Epithelial cell of proximal tubule (primary cell): ENCODE data around the gene GLB1L3. TPM values are rescaled to one million over a fixed set of nuclear protein-coding genes. Genes with fewer than 3 reads are reported as not detected.

Experiments
- DNase-seq: peaks from one replicate; pipeline ENCODE4 v3.0.0-alpha.2; 2011; ENCODE audit warnings: low read depth
- H3K4me3 ChIP-seq: 2 replicates; pipeline ENCODE4 v1.5.1; 2011; ENCODE audit warnings: low read depth, mild to moderate bottlenecking, low read length
- total RNA-seq: library from RNA; depleted of rRNA; stranded (reverse); fragments of >200 nt; gene quantifications from 2 replicates; pipeline ENCODE4 v1.2.3, GENCODE V29; 2015
- TF ChIP-seq, protein P1 (sequence below): conservative IDR thresholded peaks from 2 replicates; pipeline ENCODE4 v1.5.1; 2012; ENCODE audit warnings: low read depth, mild to moderate bottlenecking, low read length

Gene GLB1L3
- total RNA-seq, 1 donor from 2014 or later, result 0.17 TPM

DNA sequence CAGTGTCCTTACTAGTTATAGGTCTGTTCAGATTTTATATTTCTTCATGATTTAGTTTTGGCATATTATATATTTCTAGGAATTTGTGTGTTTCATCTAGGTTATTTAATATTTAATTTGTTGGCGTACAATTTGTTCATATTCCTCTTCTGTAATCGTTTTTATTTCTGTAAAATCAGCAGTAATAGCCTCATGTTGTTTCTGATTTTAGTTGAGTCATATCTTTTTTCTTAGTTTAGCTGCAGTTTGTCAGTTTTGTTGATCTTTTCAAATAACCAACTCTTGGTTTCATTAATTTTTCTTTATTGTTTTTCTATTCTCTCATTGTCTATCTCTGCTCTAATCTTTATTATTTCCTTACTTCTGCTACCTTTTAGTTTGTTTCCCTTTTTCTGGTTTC is 75.9 kb downstream of the GLB1L3 start:
- DNase-seq, result no peak
- TF ChIP-seq, protein P1, sequence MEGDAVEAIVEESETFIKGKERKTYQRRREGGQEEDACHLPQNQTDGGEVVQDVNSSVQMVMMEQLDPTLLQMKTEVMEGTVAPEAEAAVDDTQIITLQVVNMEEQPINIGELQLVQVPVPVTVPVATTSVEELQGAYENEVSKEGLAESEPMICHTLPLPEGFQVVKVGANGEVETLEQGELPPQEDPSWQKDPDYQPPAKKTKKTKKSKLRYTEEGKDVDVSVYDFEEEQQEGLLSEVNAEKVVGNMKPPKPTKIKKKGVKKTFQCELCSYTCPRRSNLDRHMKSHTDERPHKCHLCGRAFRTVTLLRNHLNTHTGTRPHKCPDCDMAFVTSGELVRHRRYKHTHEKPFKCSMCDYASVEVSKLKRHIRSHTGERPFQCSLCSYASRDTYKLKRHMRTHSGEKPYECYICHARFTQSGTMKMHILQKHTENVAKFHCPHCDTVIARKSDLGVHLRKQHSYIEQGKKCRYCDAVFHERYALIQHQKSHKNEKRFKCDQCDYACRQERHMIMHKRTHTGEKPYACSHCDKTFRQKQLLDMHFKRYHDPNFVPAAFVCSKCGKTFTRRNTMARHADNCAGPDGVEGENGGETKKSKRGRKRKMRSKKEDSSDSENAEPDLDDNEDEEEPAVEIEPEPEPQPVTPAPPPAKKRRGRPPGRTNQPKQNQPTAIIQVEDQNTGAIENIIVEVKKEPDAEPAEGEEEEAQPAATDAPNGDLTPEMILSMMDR, result no peak
- no peak overlapping the region for H3K4me3 ChIP-seq

DNA sequence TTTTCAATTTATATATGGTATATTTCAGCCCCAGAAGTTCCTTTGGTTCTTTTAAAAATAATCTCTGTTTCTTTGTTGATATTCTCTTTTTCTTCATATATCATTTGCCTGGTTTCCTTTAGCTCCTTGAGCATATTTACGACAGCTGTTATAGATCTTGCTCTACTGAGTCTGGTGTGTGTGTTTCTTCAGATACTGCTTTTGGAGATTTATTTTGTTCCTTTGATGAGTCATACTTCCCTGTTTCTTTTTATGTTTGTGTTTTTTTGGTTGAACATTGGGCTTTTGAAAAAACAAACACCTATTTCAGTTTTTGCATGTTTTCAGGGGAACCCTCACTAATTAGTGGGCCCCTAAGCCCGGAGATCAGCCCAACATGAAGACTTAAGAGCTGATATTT is 79.0 kb downstream of the GLB1L3 start:
- DNase-seq, result no peak
- H3K4me3 ChIP-seq, result no peak overlapping the region
- TF ChIP-seq, protein P1, result no peak

DNA sequence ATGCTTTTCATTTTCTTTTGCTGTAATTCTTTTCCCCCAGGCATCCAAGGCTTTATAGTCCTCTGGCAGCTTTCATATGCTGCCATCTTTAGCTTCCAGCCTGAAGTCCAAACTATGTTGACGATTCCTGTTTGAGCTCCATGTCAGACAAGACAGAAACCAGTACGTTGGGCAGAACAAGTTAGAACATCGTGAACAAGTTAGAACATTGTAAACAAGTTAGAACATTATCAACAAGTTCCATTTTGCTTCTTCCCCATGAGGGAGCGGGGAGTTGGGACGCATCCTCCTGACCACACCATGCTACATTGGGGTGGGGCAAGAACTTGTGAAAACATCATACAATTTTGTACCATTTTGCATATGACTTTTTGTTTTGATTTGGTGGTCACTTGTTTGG is 79.5 kb downstream of the GLB1L3 start:
- no peak for DNase-seq
- TF ChIP-seq, protein P1, result no peak
- H3K4me3 ChIP-seq, result no peak overlapping the region

DNA sequence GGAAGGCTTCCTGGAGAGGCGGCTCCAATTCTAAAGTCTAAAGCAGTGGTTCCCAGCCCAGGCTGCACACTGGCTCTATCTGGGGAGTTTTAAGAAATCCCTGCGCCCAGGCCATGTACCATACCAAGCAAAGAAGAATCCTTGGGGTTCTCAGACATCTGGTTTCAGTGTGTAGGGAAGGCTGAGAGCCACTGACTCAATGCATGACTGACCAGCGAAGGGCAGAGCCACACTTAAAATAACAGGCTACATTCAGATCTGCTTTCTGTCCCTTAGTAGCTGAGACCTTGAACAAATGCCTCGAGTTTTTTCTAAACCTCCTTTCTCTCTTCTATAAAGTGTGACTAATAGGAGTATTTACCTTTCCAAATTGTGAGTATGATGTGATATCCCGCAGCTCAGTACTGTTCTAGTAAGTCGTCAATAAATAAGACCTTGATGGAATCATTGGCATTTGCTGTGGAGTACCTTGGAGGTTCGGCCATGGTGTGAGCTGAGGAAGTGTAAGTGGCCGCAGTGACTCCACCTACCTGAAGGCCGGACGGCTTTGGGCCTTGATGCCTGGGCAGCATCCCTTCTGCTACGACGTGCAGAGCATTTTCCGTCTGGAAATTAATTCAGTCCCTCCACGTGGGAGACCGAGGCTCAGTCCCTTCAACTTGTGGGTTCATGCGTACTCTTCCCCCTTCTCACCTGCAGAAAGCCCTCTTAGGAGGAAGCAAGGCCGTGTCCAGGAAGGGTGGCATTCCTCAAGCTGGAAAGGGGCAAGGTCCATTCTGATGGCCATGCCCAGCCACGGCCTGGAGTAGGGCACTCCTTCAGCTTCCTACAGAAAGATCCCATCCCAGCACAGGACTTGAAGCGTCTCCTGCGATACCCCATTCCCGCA is 80.7 kb downstream of the GLB1L3 start:
- TF ChIP-seq, protein P1, result no peak
- DNase-seq, result no peak
- no peak overlapping the region for H3K4me3 ChIP-seq

DNA sequence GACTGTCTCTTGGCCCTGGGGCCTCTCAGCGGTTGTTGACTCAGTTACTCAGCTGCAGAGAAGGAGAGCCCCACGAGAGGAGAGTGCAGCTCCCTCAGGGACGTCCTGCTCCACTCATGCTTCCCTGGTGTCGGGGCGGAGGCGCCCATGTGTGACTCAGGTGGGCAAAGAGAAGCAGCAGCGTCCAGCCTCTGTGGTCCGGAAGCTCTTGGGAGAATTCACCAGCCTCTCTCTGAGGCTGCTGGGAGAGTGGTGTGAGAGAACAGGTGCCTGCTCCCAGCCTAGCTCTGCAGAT is 81.3 kb downstream of the GLB1L3 start:
- TF ChIP-seq, protein P1, result no peak
- no peak for DNase-seq
- H3K4me3 ChIP-seq, result no peak overlapping the region

DNA sequence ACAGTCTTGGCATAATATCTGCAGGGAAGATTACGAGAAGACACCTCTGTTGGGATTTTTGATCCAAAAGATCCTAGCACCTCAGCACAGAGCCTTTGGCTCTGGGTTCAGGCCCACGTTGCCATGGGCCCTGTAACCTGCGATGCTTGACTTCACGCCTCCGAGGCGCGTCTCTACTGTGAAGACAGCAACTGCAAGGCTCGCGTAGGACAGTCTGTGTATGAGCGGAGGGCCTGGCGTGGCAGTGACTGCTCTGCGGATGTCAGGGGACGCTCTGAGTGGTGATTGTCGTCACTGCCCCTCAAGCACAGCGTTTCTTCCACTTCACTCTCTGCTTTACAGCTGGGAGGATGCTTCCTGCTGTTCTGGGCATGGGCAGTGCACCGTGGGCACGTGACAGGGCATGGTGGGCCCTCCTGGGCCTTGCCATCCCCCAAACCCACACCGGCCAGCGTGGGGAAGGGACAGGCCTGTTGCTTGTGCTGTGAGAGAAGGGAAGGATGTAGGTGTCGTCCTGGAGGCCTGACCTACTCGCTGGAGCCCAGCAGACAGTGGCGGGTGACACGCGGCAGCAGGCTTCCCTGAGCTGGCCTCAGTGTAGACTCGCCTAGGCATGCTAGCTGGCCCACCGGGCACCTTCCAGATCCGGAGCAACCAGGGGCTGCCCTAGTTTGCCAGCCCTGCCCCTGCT is 82.1 kb downstream of the GLB1L3 start:
- TF ChIP-seq, protein P1, result no peak
- H3K4me3 ChIP-seq, result no peak overlapping the region
- no peak for DNase-seq
